Hepatocyte (in vitro differentiated cells): ENCODE results near the gene RMI2. TPM values are rescaled to one million over a fixed set of nuclear protein-coding genes. Genes with fewer than 3 reads are reported as not detected.

Experiments
- DNase-seq: peaks from one replicate; pipeline ENCODE4 v3.0.0-alpha.2; 2016; ENCODE audit warnings: low spot score
- H2AFZ ChIP-seq: fragments of 200-600 bp; sonication (generic); 2 replicates; pipeline ENCODE4 v1.6.0; 2016; ENCODE audit warnings: antibody characterized with exemption, mild to moderate bottlenecking
- H3K27ac ChIP-seq: fragments of 200-600 bp; sonication (generic); 2 replicates; pipeline ENCODE4 v1.5.1; 2016; ENCODE audit warnings: mild to moderate bottlenecking
- H3K27me3 ChIP-seq: fragments of 200-600 bp; sonication (generic); 2 replicates; pipeline ENCODE4 v1.6.1; 2016
- H3K36me3 ChIP-seq: fragments of 200-600 bp; sonication (generic); replicated peaks from 2 replicates; pipeline ENCODE4 v1.5.1; 2016; ENCODE audit warnings: low read depth; ENCODE audit not compliant: insufficient read depth
- H3K4me1 ChIP-seq: fragments of 200-600 bp; sonication (generic); 2 replicates; pipeline ENCODE4 v1.5.1; 2016; ENCODE audit warnings: mild to moderate bottlenecking, moderate library complexity; ENCODE audit not compliant: insufficient read depth
- H3K4me2 ChIP-seq: fragments of 200-600 bp; sonication (generic); 2 replicates; pipeline ENCODE4 v1.6.0; 2016
- H3K4me3 ChIP-seq: fragments of 200-600 bp; sonication (generic); 2 replicates; pipeline ENCODE4 v1.5.1; 2016; ENCODE audit warnings: mild to moderate bottlenecking
- H3K79me2 ChIP-seq: fragments of 200-600 bp; sonication (generic); 2 replicates; pipeline ENCODE4 v1.6.0; 2017; ENCODE audit warnings: mild to moderate bottlenecking
- H3K9me2 ChIP-seq: fragments of 200-600 bp; sonication (generic); replicated peaks from 2 replicates; pipeline ENCODE4 v1.6.0; 2017; ENCODE audit warnings: mild to moderate bottlenecking; ENCODE audit not compliant: insufficient read depth
- H3K9me3 ChIP-seq: fragments of 200-600 bp; sonication (generic); 2 replicates; pipeline ENCODE4 v1.5.1; 2016; ENCODE audit warnings: low read depth, mild to moderate bottlenecking
- H4K20me1 ChIP-seq: fragments of 200-600 bp; sonication (generic); 2 replicates; pipeline ENCODE4 v1.6.0; 2016; ENCODE audit warnings: mild to moderate bottlenecking; ENCODE audit not compliant: insufficient read depth, poor library complexity, severe bottlenecking
- CTCF ChIP-seq: fragments of 200-600 bp; sonication (generic); IDR thresholded peaks from 2 replicates; pipeline ENCODE4 v1.5.1; 2016; ENCODE audit warnings: antibody characterized with exemption, mild to moderate bottlenecking; ENCODE audit not compliant: poor library complexity
- EZH2 ChIP-seq: fragments of 200-600 bp; sonication (generic); IDR thresholded peaks from 2 replicates; pipeline ENCODE4 v1.6.1; 2016; ENCODE audit warnings: antibody characterized with exemption, mild to moderate bottlenecking, borderline replicate concordance
- EZH2phosphoT487 ChIP-seq: fragments of 200-600 bp; sonication (generic); IDR thresholded peaks from one replicate; pipeline ENCODE4 v1.6.1; 2018; ENCODE audit warnings: antibody characterized with exemption, mild to moderate bottlenecking, low read depth, moderate library complexity; ENCODE audit not compliant: unreplicated experiment, severe bottlenecking
- WGBS: methylation state at CpG from one replicate; pipeline ENCODE4 v1.1.6; 2016; ENCODE audit warnings: low lambda C conversion rate; ENCODE audit errors: missing lambda C conversion rate; 5-methylcytosine and 5-hydroxymethylcytosine counted together
- polyA plus RNA-seq: library from polyadenylated mRNA; unstranded; fragments of >200 nt; fragmentation: Nextera tagmentation; extraction: Ambion mirVana; gene quantifications from 2 replicates; pipeline ENCODE4 v1.2.1, GENCODE V29; 2016
- total RNA-seq: library from RNA; depleted of rRNA; stranded (reverse); fragments of >200 nt; gene quantifications from 2 replicates; pipeline ENCODE4 v1.2.3, GENCODE V29; 2014

The RMI2 gene
- total and polyA plus RNA-seq, 2 experiments from 2014 or later, result 9.8 to 11.4 TPM

GRCh38 chr16:11398136-11398535 lies 52.9 kb downstream of the RMI2 start:
- Histone ChIP-seq H3K4me3 (no peak overlapping the region), H3K27me3 (no peaks in the 10 kb centered on the region), H3K9me2 (no peaks in the 10 kb centered on the region), H3K79me2 (no peaks in the 10 kb centered on the region), H4K20me1 (no peaks in the 10 kb centered on the region), H3K4me1 (peaks cover 4% of the 10 kb centered on the region), H3K36me3 (no peaks in the 10 kb centered on the region), H3K9me3 (no peaks in the 10 kb centered on the region), H3K27ac (no peak overlapping the region), H3K4me2 (no peak overlapping the region), H2AFZ (no peak overlapping the region)
- TF ChIP-seq CTCF, result no peak
- no peak for TF ChIP-seq EZH2phosphoT487
- no peak for TF ChIP-seq EZH2
- WGBS, result 93% methylated on average over 10 of the region's 10 CpGs
- DNase-seq, result no peak

- DNase-seq, result no peak
- Histone ChIP-seq H3K4me3 (no peak overlapping the region), H2AFZ (no peak overlapping the region), H3K9me2 (no peaks in the 10 kb centered on the region), H3K9me3 (no peaks in the 10 kb centered on the region), H3K79me2 (no peaks in the 10 kb centered on the region), H3K4me2 (no peak overlapping the region), H3K4me1 (peaks cover 4% of the 10 kb centered on the region), H3K27me3 (no peaks in the 10 kb centered on the region), H4K20me1 (no peaks in the 10 kb centered on the region), H3K36me3 (no peaks in the 10 kb centered on the region), H3K27ac (no peak overlapping the region)
- 96% methylated on average over 14 of the region's 14 CpGs for WGBS
- no peak for TF ChIP-seq EZH2phosphoT487
- TF ChIP-seq EZH2, result no peak
- TF ChIP-seq CTCF, result no peak
These were observed 53.6 kb downstream of the RMI2 start for GRCh38 chr16:11398851-11399250.

- Histone ChIP-seq H2AFZ (no peak overlapping the region), H3K79me2 (no peaks in the 10 kb centered on the region), H3K36me3 (no peaks in the 10 kb centered on the region), H4K20me1 (no peaks in the 10 kb centered on the region), H3K4me3 (no peak overlapping the region), H3K4me2 (no peak overlapping the region), H3K27me3 (no peaks in the 10 kb centered on the region), H3K27ac (no peak overlapping the region), H3K9me2 (no peaks in the 10 kb centered on the region), H3K9me3 (no peaks in the 10 kb centered on the region), H3K4me1 (peaks cover 4% of the 10 kb centered on the region)
- TF ChIP-seq CTCF (no peak), EZH2phosphoT487 (no peak), EZH2 (no peak)
- no peak for DNase-seq
- WGBS, result 85% methylated on average over 22 of the region's 22 CpGs
These were observed 54.1 kb downstream of the RMI2 start for GRCh38 chr16:11399261-11399831.

GRCh38 chr16:11400076-11400475 lies 54.8 kb downstream of the RMI2 start:
- 96% methylated on average over 4 of the region's 7 CpGs for WGBS
- Histone ChIP-seq H3K27ac (no peak overlapping the region), H3K36me3 (no peaks in the 10 kb centered on the region), H3K4me1 (peaks cover 4% of the 10 kb centered on the region), H3K9me3 (no peaks in the 10 kb centered on the region), H3K4me2 (no peak overlapping the region), H3K27me3 (no peaks in the 10 kb centered on the region), H4K20me1 (no peaks in the 10 kb centered on the region), H2AFZ (no peak overlapping the region), H3K9me2 (no peaks in the 10 kb centered on the region), H3K4me3 (no peak overlapping the region), H3K79me2 (no peaks in the 10 kb centered on the region)
- no peak for DNase-seq
- TF ChIP-seq EZH2phosphoT487 (no peak), EZH2 (no peak), CTCF (no peak)
